Measurements from ENCODE around the gene RTTN. TPM values are rescaled to one million over a fixed set of nuclear protein-coding genes. Genes with fewer than 3 reads are reported as not detected.
A peak's percentile ranks its signal among the peaks of the same experiment; 100 is the strongest.

RTTN gene
- total and polyA plus RNA-seq, 2 of the 4 experiments (the other 2 are of a cell fraction), result 5.8 to 19.9 TPM

- DNase-seq (no peak), ATAC-seq (ENCODE audit: low read depth) (no peak)
- H3K4ac ChIP-seq (ENCODE audit: low read depth, low read length), result no peak overlapping the region
- H4K8ac ChIP-seq (ENCODE audit: low read depth in 2 of 2, low read length in 2 of 2), result no peak overlapping the region
- H3K14ac ChIP-seq (replicated peaks; ENCODE audit: low read depth, low read length), result no peak overlapping the region
- no peak overlapping the region for H3K9ac ChIP-seq (ENCODE audit: low read depth, low read length)
- ChIA-PET CTCF (interaction anchor here (0.6 kb wide), 1 partner anchor 793 kb away, joined by 3 read pairs; no protein-coding TSS in a partner anchor), POLR2A (ENCODE audit: unreplicated experiment) (no interaction called here)
- no peak overlapping the region for H3K23ac ChIP-seq (ENCODE audit: low read depth, low read length)
- no peak overlapping the region for H3K4me2 ChIP-seq (ENCODE audit: low read depth, low read length)
- H2BK20ac ChIP-seq (ENCODE audit: low read depth, low read length), result no peak overlapping the region
- H3K18ac ChIP-seq (ENCODE audit: low read depth, low read length), result no peak overlapping the region
- TF ChIP-seq CTCF (conservative IDR thresholded peaks at IDR 0.05; ENCODE audit: low read depth, low read length) (0 out of 2 replicates have a peak, but pooled peaks have one; percentile 8), CEBPB (IDR thresholded peaks at IDR 0.05; ENCODE audit: low read depth, low read length) (peak; percentile 24; the same call in 1 of the 2 replicates), POLR2A (IDR thresholded peaks at IDR 0.05; ENCODE audit: low read depth, low read length) (no peak)
- no peak overlapping the region for H2AFZ ChIP-seq (replicated peaks; ENCODE audit: low read length, poor library complexity)
- H3K9me1 ChIP-seq (ENCODE audit: insufficient read depth, low read length), result peaks cover 3% of the 10 kb centered on the region; the same call in 1 of the 2 replicates
- dilution Hi-C loops (cut with HindIII; ENCODE audit: low sequenced_read_pairs, unreplicated experiment), result no loop called here
- no peak overlapping the region for H2BK120ac ChIP-seq (ENCODE audit: low read depth, low read length)
- no peaks in the 10 kb centered on the region for H3K36me3 ChIP-seq (ENCODE audit: control insufficient read depth, insufficient read depth, low read length)
- peak overlapping the region; percentile 33 for H2BK5ac ChIP-seq (ENCODE audit: low read depth, low read length, poor library complexity, severe bottlenecking)
- H4K20me1 ChIP-seq (ENCODE audit: insufficient read depth, low read length), result no peaks in the 10 kb centered on the region
- BruUV-seq (replicated peaks), result no TSS peak
- no peak overlapping the region for H3K56ac ChIP-seq (ENCODE audit: extremely low read depth, insufficient read depth, low read length)
- no peak overlapping the region for H2AK9ac ChIP-seq (replicated peaks; ENCODE audit: low read depth, low read length, poor library complexity)
- no peak overlapping the region for H4K91ac ChIP-seq (ENCODE audit: insufficient read depth, low read depth, low read length)
- intact Hi-C loops (cut with micrococcal nuclease), result loop anchor here (10.0 kb wide), 4 partner anchors 231 to 381 kb away; no protein-coding TSS in a partner anchor
- H4K5ac ChIP-seq (ENCODE audit: low read depth, low read length), result no peak overlapping the region
- no peaks in the 10 kb centered on the region for H3K27me3 ChIP-seq (ENCODE audit: control insufficient read depth, insufficient read depth, low read length)
- H2AK5ac ChIP-seq (ENCODE audit: low read depth, low read length), result no peak overlapping the region
- H3K4me1 ChIP-seq (ENCODE audit: control insufficient read depth, insufficient read depth, low read length), result peaks cover 2% of the 10 kb centered on the region; the same call in 1 of the 2 replicates
- no peak overlapping the region for H3K27ac ChIP-seq (ENCODE audit: insufficient read depth, low read length)
- H2BK15ac ChIP-seq (ENCODE audit: low read depth, low read length), result no peak overlapping the region
- no peak overlapping the region for H3K4me3 ChIP-seq (ENCODE audit: insufficient read depth, low read depth, low read length)
- H3K79me1 ChIP-seq (ENCODE audit: low read depth in 1 of 2, low read length in 2 of 2), result peaks cover 0 to 3% of the 10 kb centered on the region in 2 experiments; a peak in 1 of 4 replicates
- in situ Hi-C loops (cut with MboI; ENCODE audit: low sequenced_read_pairs), result no loop called here
- no peaks in the 10 kb centered on the region for H3K9me3 ChIP-seq (ENCODE audit: control insufficient read depth, insufficient read depth, low read length)
Measured at GRCh38 chr18:70075906-70076305, 129.6 kb downstream of the RTTN start.
